SK-N-MC (cell line): Measurements from ENCODE around the gene PCMT1.

ENCODE experiments used
- EZH2 ChIP-seq: fragments of 200-600 bp; sonication (generic); IDR thresholded peaks from one replicate; pipeline ENCODE4 v1.6.1; 2017; ENCODE audit warnings: antibody characterized with exemption
- FOXP2 ChIP-seq: optimal IDR thresholded peaks from 2 replicates; pipeline ENCODE3; 2011; ENCODE audit warnings: mild to moderate bottlenecking, moderate library complexity; ENCODE audit not compliant: insufficient read depth; ENCODE audit errors: extremely low read length, control extremely low read depth
- POLR2AphosphoS5 ChIP-seq: IDR thresholded peaks from 2 replicates; pipeline ENCODE4 v1.6.1; 2012; ENCODE audit warnings: mild to moderate bottlenecking, low read depth, low read length, borderline replicate concordance

GRCh38 chr6:149777624-149778023, 28.1 kb downstream of the PCMT1 start:
- no peak for TF ChIP-seq POLR2AphosphoS5
- TF ChIP-seq EZH2 = no peak
- no peak for TF ChIP-seq FOXP2
